Suprapubic skin (tissue), 4 donors: ENCODE data around the gene MIGA1. TPM values are rescaled to one million over a fixed set of nuclear protein-coding genes. Genes with fewer than 3 reads are reported as not detected.

ENCODE experiments used
- DNase-seq, 2 donors: peaks; one replicate each; pipeline ENCODE4 v3.0.0-alpha.2; 2019; ENCODE audit warnings: low spot score in 2 of 2
- H3K27ac ChIP-seq: fragments of 200-600 bp; sonication (generic); one replicate; pipeline ENCODE4 v1.5.1; 2019
- H3K27me3 ChIP-seq: fragments of 200-600 bp; sonication (generic); one replicate; pipeline ENCODE4 v1.5.1; 2019
- H3K36me3 ChIP-seq: fragments of 200-600 bp; sonication (generic); one replicate; pipeline ENCODE4 v1.5.1; 2019
- H3K4me1 ChIP-seq: fragments of 200-600 bp; sonication (generic); one replicate; pipeline ENCODE4 v1.5.1; 2019
- H3K4me3 ChIP-seq: fragments of 200-600 bp; sonication (generic); one replicate; pipeline ENCODE4 v1.5.1; 2019; ENCODE audit warnings: mild to moderate bottlenecking
- H3K9me3 ChIP-seq: fragments of 200-600 bp; sonication (generic); one replicate; pipeline ENCODE4 v1.5.1; 2019
- EP300 ChIP-seq: sonication (generic); formaldehyde crosslinking; IDR thresholded peaks from one replicate; pipeline ENCODE4 v1.6.1; 2017; ENCODE audit warnings: antibody characterized with exemption
- POLR2A ChIP-seq, 2 donors: fragments of 450-650 bp; IDR thresholded peaks; one replicate each; pipeline ENCODE4 v1.6.1; 2017; ENCODE audit warnings: antibody characterized with exemption in 2 of 2, mild to moderate bottlenecking in 2 of 2, moderate library complexity in 2 of 2
- POLR2AphosphoS5 ChIP-seq, 3 donors: sonication (generic); formaldehyde crosslinking; IDR thresholded peaks; one replicate each; pipeline ENCODE4 v1.6.1; 2017; ENCODE audit warnings: antibody characterized with exemption in 3 of 3
- WGBS: methylation state at CpG from one replicate; pipeline ENCODE4 v1.1.5; 2018; 5-methylcytosine and 5-hydroxymethylcytosine counted together
- total RNA-seq, 4 donors: library from RNA; depleted of rRNA; stranded (reverse); fragments of >200 nt; gene quantifications; one replicate each; pipeline ENCODE4 v1.1.0, GENCODE V29; 2016
- TF ChIP-seq, protein P1 (sequence below), 2 donors: fragments of 200-600 bp in 1 of 2; fragments of 450-650 bp in 1 of 2; sonication (generic) in 1 of 2; IDR thresholded peaks; one replicate each; pipeline ENCODE4 v1.5.1; 2016 to 2019; ENCODE audit warnings: antibody characterized with exemption in 2 of 2, mild to moderate bottlenecking in 1 of 2, moderate library complexity in 1 of 2

Gene MIGA1, protein sequence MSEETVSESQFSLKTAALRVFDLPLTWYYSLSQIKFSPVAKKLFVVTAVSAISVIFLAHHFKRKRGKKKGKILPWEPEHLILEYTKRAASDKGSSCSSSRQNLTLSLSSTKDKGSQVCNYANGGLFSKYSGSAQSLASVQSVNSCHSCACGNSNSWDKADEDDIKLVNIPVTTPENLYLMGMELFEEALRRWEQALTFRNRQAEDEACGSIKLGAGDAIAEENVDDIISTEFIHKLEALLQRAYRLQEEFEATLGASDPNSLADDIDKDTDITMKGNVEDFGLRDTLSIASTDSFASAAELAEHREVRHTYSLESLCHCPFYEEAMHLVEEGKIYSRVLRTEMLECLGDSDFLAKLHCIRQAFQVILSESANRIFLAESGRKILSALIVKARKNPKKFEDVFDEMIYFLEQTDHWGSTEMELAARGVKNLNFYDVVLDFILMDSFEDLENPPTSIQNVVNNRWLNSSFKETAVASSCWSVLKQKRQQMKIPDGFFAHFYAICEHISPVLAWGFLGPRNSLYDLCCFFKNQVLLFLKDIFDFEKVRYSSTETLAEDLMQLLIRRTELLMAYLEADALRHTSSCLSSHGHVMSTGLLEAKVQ
- 10 to 100 TPM in 2 of 4 donors, 1 to 10 TPM in 2; 7.6 to 17.6 (median 10.2) TPM for total RNA-seq

DNA sequence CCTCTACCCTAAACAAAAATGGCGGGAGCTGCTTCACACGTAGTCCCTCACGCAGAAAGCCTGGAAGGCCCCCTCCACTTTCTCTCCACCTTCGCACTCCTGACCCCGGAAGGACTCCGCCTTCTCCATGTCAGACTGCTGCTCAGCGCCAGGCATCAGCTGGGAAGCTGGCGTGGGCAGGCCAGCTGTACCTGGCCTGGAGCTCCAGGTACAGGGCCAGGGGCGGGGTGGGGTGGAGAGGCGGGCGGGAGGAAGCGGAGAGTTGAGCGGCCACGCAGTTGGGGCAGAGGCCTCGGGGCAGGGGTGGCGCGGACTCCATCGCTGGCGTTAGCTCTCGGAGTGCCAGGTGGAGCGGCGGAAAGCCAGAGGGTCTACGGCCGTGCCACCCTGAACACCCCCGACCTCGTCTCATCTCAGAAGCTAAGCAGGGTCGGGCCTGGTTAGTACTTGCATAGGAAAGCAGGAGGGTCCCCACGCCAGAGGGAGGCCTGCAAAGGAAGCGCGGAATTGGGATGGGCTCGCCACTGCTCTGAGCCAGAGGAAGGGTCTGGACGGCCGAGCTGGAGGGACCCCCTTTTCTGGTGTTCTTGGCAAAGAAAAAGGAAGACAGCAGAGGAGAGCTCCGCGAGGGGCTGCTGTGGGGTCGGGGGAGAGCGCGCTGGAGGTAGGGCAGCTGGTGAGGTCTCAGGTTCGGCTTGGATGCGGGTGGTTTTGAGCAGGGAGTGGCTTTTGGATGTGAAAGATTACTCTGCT is at the start of gene MIGA1:
Gene MIGA1, plus strand, starts transcription at position 121 of the 753 bp plus-strand sequence. CDS start 3,604 bp downstream, outside the sequence.
- 2% methylated on average over 21 of the region's 40 CpGs for WGBS
- Histone ChIP-seq H3K36me3 (peaks cover 14% of the 10 kb centered on the region), H3K9me3 (no peaks in the 10 kb centered on the region), H3K4me3 (peak within 1 kb of the TSS; percentile 88), H3K27me3 (no peaks in the 10 kb centered on the region), H3K27ac (peak within 1 kb of the TSS; percentile 65), H3K4me1 (peaks cover 14% of the 10 kb centered on the region)
- peak; percentile 87 to 89 for DNase-seq
- no peak for TF ChIP-seq EP300
- peak in 2 of 3 donors; percentile 15 to 70 for TF ChIP-seq POLR2AphosphoS5 (IDR thresholded peaks at IDR 0.05)

DNA sequence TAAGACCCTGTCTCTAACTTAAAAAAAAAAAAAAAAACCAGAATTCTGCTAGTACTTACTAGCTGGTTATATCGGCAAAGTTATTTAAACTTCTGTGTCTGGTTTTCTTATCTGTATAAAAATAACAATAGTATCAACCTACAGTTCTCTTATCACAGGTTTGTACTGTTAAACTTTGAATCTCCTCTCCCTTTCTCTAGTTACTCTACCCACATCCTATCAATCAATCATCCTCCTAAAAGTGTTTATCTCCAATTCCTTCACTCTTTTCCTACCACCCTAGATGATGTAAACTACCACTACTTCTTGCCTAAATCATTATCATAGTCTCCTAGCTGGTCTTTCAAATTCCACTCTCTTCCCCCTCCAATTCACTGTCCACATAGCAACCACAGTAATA is 47.4 kb upstream of the MIGA1 start:
- TF ChIP-seq, protein P1, sequence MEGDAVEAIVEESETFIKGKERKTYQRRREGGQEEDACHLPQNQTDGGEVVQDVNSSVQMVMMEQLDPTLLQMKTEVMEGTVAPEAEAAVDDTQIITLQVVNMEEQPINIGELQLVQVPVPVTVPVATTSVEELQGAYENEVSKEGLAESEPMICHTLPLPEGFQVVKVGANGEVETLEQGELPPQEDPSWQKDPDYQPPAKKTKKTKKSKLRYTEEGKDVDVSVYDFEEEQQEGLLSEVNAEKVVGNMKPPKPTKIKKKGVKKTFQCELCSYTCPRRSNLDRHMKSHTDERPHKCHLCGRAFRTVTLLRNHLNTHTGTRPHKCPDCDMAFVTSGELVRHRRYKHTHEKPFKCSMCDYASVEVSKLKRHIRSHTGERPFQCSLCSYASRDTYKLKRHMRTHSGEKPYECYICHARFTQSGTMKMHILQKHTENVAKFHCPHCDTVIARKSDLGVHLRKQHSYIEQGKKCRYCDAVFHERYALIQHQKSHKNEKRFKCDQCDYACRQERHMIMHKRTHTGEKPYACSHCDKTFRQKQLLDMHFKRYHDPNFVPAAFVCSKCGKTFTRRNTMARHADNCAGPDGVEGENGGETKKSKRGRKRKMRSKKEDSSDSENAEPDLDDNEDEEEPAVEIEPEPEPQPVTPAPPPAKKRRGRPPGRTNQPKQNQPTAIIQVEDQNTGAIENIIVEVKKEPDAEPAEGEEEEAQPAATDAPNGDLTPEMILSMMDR (IDR thresholded peaks at IDR 0.05): no peak
- TF ChIP-seq EP300 (no peak), POLR2A (IDR thresholded peaks at IDR 0.05) (no peak), POLR2AphosphoS5 (IDR thresholded peaks at IDR 0.05) (no peak)
- Histone ChIP-seq H3K27me3 (no peaks in the 10 kb centered on the region), H3K9me3 (no peaks in the 10 kb centered on the region), H3K4me1 (no peaks in the 10 kb centered on the region), H3K27ac (no peak overlapping the region), H3K36me3 (peaks cover 54% of the 10 kb centered on the region), H3K4me3 (no peak overlapping the region)
- DNase-seq: no peak
- WGBS: 100% methylated on average over 1 of the region's 1 CpG

DNA sequence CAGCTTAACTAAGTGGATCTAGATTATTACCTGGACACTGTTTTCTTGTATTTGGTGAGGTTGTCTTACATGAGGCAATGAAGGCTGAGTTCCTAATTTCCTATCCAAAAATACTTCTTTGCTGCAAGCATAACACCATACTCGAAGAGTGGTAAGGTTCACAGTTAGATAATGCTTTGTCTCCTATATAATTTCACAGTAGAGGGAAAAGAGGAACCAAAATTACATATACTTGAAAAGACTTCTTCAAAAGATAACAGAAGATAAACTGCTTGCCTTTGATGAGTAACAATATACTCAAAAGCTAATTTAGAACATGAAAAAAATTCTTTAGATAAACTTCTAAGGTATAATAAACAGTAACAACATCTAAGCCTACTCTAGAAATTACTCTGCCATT is 40.2 kb upstream of the MIGA1 start:
- no peak overlapping the region for H3K27ac ChIP-seq
- WGBS: 86% methylated on average over 1 of the region's 1 CpG
- no peaks in the 10 kb centered on the region for H3K4me1 ChIP-seq
- H3K27me3 ChIP-seq: no peaks in the 10 kb centered on the region
- TF ChIP-seq POLR2A (IDR thresholded peaks at IDR 0.05): no peak
- no peak for TF ChIP-seq POLR2AphosphoS5 (IDR thresholded peaks at IDR 0.05)
- TF ChIP-seq EP300: no peak
- TF ChIP-seq, protein P1 (IDR thresholded peaks at IDR 0.05): no peak
- H3K9me3 ChIP-seq: no peaks in the 10 kb centered on the region
- peaks cover 44% of the 10 kb centered on the region for H3K36me3 ChIP-seq
- H3K4me3 ChIP-seq: no peak overlapping the region
- no peak for DNase-seq

DNA sequence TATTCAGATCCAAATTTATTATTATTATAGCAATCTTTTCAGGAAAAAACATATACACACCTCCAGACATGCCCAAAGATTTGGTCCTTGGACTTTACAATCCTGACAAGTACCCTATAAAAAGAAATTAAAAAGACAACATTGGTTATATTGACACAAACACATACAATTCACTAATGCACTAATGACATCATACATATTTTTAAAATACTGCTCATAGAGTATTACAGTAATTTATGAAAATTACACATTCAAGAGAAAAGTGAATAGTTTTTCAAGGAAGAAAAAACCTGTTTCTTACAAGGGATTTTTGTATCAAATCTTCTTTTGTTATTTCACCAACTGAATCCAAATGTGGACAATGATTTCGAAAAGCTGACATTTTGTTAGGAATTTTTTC is 38.1 kb upstream of the MIGA1 start:
- WGBS: 98% methylated on average over 1 of the region's 1 CpG
- H3K27me3 ChIP-seq: no peaks in the 10 kb centered on the region
- no peak overlapping the region for H3K27ac ChIP-seq
- peaks cover 38% of the 10 kb centered on the region for H3K36me3 ChIP-seq
- no peak for TF ChIP-seq EP300
- no peaks in the 10 kb centered on the region for H3K4me1 ChIP-seq
- no peak for DNase-seq
- H3K9me3 ChIP-seq: no peaks in the 10 kb centered on the region
- no peak overlapping the region for H3K4me3 ChIP-seq

DNA sequence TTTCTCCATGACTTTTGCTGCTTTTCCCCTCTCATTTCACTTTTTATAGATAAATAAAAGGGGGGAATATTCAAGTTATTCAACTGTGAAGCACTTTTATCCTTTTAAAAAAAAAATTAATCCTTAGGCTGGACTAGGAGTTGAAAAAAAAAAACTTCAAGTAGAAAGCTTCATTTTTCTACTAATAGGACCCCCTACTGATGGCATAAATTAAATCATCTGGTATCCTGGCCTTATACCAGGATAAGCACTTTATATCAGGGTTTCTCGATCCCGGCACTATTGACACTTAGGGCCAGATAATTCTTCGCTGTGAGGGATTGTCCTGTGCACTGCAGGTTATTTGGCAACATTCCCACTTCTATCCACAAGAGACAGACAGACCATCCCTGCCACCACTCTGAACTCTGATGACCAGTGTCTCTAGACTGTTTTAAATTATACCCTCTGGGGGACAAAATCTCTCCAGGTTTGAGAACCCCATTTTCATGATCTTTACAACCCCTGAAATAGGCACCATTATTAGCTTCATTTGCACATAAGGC is 37.4 kb upstream of the MIGA1 start:
- TF ChIP-seq, protein P1 (IDR thresholded peaks at IDR 0.05): no peak
- TF ChIP-seq POLR2AphosphoS5 (IDR thresholded peaks at IDR 0.05) (no peak), POLR2A (IDR thresholded peaks at IDR 0.05) (no peak), EP300 (no peak)
- H3K9me3 ChIP-seq: no peaks in the 10 kb centered on the region
- DNase-seq: no peak
- peaks cover 36% of the 10 kb centered on the region for H3K36me3 ChIP-seq
- no peaks in the 10 kb centered on the region for H3K4me1 ChIP-seq
- H3K27ac ChIP-seq: no peak overlapping the region
- no peak overlapping the region for H3K4me3 ChIP-seq
- 94% methylated on average over 3 of the region's 3 CpGs for whole genome bisulfite sequencing
- H3K27me3 ChIP-seq: no peaks in the 10 kb centered on the region
